GM19239 (cell line): ENCODE measurements around the gene CC2D2A.
"Not testable (repeated sequence)": the region's sequence is repeated elsewhere in the genome, so short reads cannot be mapped to it uniquely, and the experiment has no call there.

ENCODE experiments used
- DNase-seq: peaks from one replicate; pipeline ENCODE4 v3.0.0; 2011; ENCODE audit warnings: low spot score; ENCODE audit not compliant: insufficient read length
- FAIRE-seq: peaks from 2 replicates; lab custom pipeline; 2011; peaks lifted over from hg19 to GRCh38; lab: Jason Lieb, UNC

Gene CC2D2A

DNA sequence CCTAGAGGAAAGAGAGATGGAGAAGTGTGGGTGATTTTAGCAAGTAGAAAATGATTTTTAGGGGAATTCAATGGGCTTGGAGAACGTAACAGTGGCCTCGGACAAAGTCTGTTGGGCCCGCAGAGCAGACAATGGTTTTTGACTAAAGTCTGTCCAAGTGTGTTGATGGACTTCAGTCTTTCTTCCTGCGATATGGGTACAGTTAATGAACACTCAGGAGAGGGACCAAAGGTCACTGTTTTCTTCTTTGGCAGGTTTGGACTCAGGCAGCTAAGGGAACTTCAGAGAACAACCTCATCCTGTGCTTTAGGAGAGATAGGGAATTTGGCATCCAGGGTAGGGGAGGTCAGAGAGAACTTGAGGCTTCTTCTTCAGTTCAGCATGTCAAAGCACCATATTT lies 38.0 kb downstream of the CC2D2A start:
- no peak for DNase-seq
- no peak for FAIRE-seq

GRCh38 chr4:15510961-15511360 lies 41.3 kb downstream of the CC2D2A start:
- FAIRE-seq (no peak), DNase-seq (no peak)

- FAIRE-seq (no peak), DNase-seq (no peak)
Observed at GRCh38 chr4:15513545-15513944, 43.9 kb downstream of the CC2D2A start.

DNA sequence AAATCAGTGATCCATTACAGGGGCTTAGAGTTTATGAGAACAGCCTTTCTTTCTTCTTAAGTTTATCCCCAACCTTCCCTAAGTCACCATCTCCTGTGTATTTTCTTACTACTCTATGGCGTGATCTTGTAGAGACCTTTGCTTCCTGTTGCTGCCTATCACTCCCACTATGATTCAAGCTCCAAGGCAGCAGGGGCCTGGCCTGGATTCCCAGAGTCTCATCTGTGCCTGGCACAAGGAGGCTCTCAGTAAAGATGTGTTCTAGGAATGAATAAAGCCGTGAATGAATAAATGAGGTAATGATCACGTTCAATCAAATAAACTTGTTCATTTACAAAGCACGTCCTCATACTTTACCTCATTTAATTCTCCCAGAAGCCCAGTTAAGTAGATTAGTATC lies 45.4 kb downstream of the CC2D2A start:
- no peak for DNase-seq
- FAIRE-seq, result no peak

- no peak for DNase-seq
- FAIRE-seq, result no peak
Observed at GRCh38 chr4:15516494-15516893, 46.8 kb downstream of the CC2D2A start.

DNA sequence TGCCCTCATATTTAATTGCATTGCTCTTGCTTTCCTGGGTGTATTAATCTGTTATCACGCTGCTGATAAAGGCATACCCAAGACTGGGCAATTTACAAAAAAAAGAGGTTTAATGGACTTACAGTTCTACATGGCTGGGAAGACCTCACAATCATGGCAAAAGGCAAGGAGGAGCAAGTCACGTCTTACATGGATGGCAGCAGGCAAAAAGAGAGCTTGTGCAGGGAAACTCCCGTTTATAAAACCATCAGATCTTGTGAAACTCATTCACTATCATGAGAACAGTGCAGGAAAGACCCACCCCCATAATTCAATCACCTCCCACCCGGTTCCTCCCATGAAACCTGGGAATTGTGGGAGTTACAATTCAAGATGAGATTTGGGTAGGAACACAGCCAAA lies 48.0 kb downstream of the CC2D2A start:
- not testable (repeated sequence) for FAIRE-seq, DNase-seq

GRCh38 chr4:15521442-15522039 lies 51.9 kb downstream of the CC2D2A start:
- FAIRE-seq (no peak), DNase-seq (no peak)

- no peak for FAIRE-seq
- no peak for DNase-seq
Observed at GRCh38 chr4:15525080-15525479, 55.4 kb downstream of the CC2D2A start.

GRCh38 chr4:15526924-15527592 lies 57.4 kb downstream of the CC2D2A start:
- FAIRE-seq, result no peak

GRCh38 chr4:15531792-15532191 lies 62.1 kb downstream of the CC2D2A start:
- FAIRE-seq (no peak), DNase-seq (no peak)

More at GRCh38 chr4:15526924-15527592, 57.4 kb downstream of the CC2D2A start:
- DNase-seq, result no peak

DNA sequence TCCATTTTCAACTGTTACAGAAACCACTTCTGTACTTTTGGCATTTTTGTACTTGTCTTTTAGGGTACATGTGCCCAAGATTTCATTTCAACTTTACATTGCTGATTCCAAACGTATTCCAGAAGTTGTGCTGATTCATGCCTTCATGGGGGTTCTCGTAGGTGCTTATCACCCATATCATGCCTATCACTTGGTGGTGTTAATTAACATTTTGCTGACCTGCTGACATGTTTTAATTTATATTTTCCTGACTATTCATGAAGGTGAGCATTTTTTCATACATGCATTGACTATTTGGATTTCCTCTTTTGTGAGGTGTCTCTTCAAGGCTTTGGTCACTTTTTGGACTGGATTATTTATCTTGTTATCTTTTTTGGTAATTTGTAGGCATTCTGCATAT lies 64.1 kb downstream of the CC2D2A start:
- FAIRE-seq (no peak), DNase-seq (no peak)

- DNase-seq, result no peak
- FAIRE-seq, result no peak
Observed at GRCh38 chr4:15535599-15535998, 65.9 kb downstream of the CC2D2A start.

DNA sequence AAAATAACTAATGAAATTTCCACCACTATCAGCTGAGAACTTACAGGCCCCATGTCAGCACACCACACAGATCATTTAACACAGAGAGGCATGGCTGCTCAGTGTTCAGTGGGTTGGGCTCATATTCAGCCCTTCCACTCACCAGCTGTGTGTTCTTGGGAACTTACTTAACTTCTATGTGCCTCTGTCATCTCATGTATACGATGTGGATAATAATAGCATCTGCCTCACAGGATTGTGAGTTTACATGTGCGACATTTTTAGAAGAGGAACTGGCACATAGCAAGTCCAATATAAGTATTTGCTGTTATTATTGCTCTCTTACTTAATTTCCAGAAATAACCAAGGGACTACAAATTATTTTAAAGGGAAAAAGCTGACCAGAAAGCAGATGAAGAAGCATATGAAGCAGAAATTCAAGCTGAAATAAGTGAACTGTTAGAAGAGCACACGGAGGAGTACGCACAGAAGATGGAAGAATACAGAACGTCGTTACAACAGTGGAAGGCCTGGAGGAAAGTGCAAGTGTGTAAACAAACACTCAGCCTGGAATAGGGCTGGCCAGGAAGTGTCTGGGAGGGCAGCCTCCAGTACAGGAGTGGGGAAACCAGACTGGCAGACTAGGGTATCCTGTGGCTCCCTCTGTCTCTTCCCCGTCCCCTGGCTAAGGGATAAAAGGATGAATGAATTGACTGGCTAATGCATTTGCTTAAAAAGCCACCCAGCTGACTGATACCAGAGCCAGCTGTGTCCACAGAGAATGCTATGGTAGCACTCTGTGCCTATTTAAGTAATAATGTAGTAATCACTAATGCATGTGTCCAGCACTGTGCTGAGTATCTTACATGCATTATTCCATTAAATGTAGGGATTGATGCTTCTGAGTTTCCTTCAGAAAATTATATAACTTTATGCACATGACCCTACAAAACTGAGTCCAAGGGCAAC lies 67.1 kb downstream of the CC2D2A start:
- DNase-seq (no peak), FAIRE-seq (no peak)

GRCh38 chr4:15541941-15542340 lies 72.3 kb downstream of the CC2D2A start:
- no peak for FAIRE-seq
- no peak for DNase-seq

DNA sequence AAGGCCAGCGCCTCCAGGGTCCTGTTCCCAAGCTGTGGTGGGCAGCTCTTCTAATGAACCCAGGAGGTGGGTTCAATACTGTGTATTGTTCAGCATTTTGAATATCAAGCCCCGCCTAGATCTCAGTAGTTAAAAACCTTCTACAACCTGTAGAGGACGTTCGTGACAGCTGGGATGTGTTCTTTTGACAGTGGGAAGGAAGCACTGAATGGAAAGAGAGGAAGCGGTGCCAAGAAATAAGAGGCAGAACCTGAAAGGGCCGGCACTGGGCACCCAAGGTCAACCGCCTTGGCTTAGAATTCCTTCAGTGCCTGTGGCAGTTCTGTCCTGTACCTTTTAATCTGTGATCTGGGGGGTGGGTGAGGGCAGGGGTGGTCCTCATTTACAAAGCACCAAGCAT lies 73.1 kb downstream of the CC2D2A start:
- FAIRE-seq, result no peak
- DNase-seq, result no peak

- no peak for FAIRE-seq
- DNase-seq, result no peak
Observed at GRCh38 chr4:15543537-15544247, 74.0 kb downstream of the CC2D2A start.

DNA sequence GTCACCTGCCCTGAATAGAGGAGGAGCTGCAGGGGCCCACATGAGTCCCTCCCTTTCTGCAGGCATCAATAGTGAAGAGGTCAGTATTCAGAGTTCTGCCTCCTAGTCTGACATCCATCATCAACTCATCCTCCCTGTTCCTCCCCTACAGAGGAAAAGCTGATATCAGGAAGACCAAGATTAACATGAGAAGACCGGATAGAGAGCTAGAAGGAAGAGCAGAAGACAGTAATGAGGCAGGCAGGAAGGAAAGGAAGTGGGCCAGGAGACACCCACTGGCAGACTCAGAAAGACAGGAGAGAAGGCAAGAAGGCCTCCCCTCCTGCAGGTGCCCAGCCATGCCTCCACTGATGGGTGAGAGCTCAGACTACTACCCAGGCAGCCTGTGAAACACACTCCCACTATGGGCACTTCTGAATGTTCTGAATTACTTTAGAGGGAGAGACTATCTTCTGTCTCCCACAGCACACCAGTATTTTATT lies 74.6 kb downstream of the CC2D2A start:
- DNase-seq (no peak), FAIRE-seq (no peak)

GRCh38 chr4:15545371-15545770 lies 75.7 kb downstream of the CC2D2A start:
- no peak for FAIRE-seq

DNA sequence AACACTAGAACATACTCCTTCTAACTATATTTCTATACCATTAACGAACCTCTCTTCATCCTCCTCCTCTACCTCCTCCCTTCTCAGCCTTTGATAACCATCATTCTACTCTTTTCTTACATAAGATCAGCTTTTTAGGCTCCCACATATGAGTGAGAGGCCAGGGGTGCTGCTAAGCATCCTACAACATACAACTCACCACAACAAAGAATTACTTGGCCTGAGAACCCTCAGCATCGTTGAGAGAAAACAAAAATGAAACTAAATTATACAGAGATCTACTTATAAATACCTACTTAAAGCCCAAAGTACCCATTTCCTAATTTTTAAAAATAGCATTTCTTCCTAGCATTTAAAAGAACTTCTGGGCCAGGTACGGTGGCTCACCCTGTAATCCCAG lies 77.7 kb downstream of the CC2D2A start:
- DNase-seq (no peak), FAIRE-seq (no peak)

More at GRCh38 chr4:15545371-15545770, 75.7 kb downstream of the CC2D2A start:
- DNase-seq, result no peak

- FAIRE-seq (no peak), DNase-seq (no peak)
Observed at GRCh38 chr4:15550491-15550890, 80.8 kb downstream of the CC2D2A start.
